Smooth muscle cell (in vitro differentiated cells): ENCODE results near the gene TIGD6. TPM values are rescaled to one million over a fixed set of nuclear protein-coding genes. Genes with fewer than 3 reads are reported as not detected.
A peak's percentile ranks its signal among the peaks of the same experiment; 100 is the strongest.

Experiments
- DNase-seq: peaks from one replicate; lab custom pipeline; 2025; ENCODE audit not compliant: unreplicated experiment; lab: John Stamatoyannopoulos, UW
- H2AFZ ChIP-seq: fragments of 200-600 bp; sonication (generic); 2 replicates; pipeline ENCODE4 v1.6.0; 2016; ENCODE audit warnings: antibody characterized with exemption, low read depth, mild to moderate bottlenecking
- H3F3A ChIP-seq: fragments of 200-600 bp; sonication (generic); 2 replicates; pipeline ENCODE4 v1.6.0; 2017; ENCODE audit warnings: antibody characterized with exemption, low read depth
- H3K27ac ChIP-seq: fragments of 200-600 bp; sonication (generic); 2 replicates; pipeline ENCODE4 v1.5.1; 2016; ENCODE audit warnings: low read depth, mild to moderate bottlenecking
- H3K27me3 ChIP-seq: fragments of 200-600 bp; sonication (generic); 2 replicates; pipeline ENCODE4 v1.6.1; 2016; ENCODE audit warnings: low read depth, mild to moderate bottlenecking
- H3K36me3 ChIP-seq: fragments of 200-600 bp; sonication (generic); 2 replicates; pipeline ENCODE4 v1.5.1; 2016; ENCODE audit warnings: low read depth
- H3K4me1 ChIP-seq: fragments of 200-600 bp; sonication (generic); 2 replicates; pipeline ENCODE4 v1.5.1; 2016; ENCODE audit warnings: low read depth
- H3K4me2 ChIP-seq: fragments of 200-600 bp; sonication (generic); 2 replicates; pipeline ENCODE4 v1.6.0; 2016; ENCODE audit warnings: mild to moderate bottlenecking
- H3K4me3 ChIP-seq: fragments of 200-600 bp; sonication (generic); 2 replicates; pipeline ENCODE4 v1.5.1; 2016; ENCODE audit warnings: mild to moderate bottlenecking
- H3K79me2 ChIP-seq: fragments of 200-600 bp; sonication (generic); 2 replicates; pipeline ENCODE4 v1.6.0; 2016; ENCODE audit warnings: low read depth, mild to moderate bottlenecking
- H3K9ac ChIP-seq: fragments of 200-600 bp; sonication (generic); 2 replicates; pipeline ENCODE4 v1.6.0; 2016; ENCODE audit warnings: low read depth
- H3K9me3 ChIP-seq: fragments of 200-600 bp; sonication (generic); replicated peaks from 2 replicates; pipeline ENCODE4 v1.5.1; 2016; ENCODE audit warnings: low read depth
- H4K20me1 ChIP-seq: fragments of 200-600 bp; sonication (generic); 2 replicates; pipeline ENCODE4 v1.6.0; 2016; ENCODE audit warnings: low read depth
- WGBS: methylation state at CpG from one replicate; pipeline ENCODE4 v1.1.7; 2016; ENCODE audit warnings: low lambda C conversion rate; 5-methylcytosine and 5-hydroxymethylcytosine counted together
- polyA plus RNA-seq: library from polyadenylated mRNA; unstranded; fragments of >200 nt; fragmentation: Nextera tagmentation; extraction: Ambion mirVana; gene quantifications from 2 replicates; pipeline ENCODE4 v1.2.1, GENCODE V29; 2016
- total RNA-seq: library from RNA; depleted of rRNA; stranded (reverse); fragments of >200 nt; gene quantifications from 2 replicates; pipeline ENCODE4 v1.2.3, GENCODE V29; 2014
- TF ChIP-seq, protein P1 (sequence below): fragments of 200-600 bp; sonication (generic); IDR thresholded peaks from 2 replicates; pipeline ENCODE4 v1.5.1; 2017; ENCODE audit warnings: borderline replicate concordance, mild to moderate bottlenecking, antibody characterized with exemption; ENCODE audit not compliant: insufficient read depth, poor library complexity, severe bottlenecking

TIGD6 gene
- total and polyA plus RNA-seq, 2 experiments from 2014 or later, result 3.6 to 5.1 TPM

DNA sequence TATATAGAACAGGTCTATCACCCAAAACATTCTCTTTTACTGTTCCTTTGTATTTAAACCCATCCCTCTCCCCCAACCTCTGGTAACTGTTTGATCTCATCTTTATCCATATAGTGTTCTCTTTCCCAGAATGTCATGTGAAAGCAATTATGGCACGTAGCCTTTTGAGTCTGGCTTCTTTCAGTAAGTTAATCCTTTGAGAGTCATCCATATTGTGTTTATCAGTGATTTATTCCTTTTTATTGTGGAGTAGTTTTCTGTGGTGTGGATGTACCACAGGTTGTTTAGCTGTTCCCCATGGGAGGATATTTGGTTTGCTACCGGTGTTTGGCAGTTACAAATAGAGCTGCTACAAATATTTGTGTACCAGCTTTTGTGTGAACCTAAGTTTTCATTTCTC is 38.1 kb upstream of the TIGD6 start:
- Histone ChIP-seq H3F3A (peaks cover 28% of the 10 kb centered on the region), H3K9me3 (no peaks in the 10 kb centered on the region), H3K27me3 (no peaks in the 10 kb centered on the region), H3K27ac (no peak overlapping the region), H3K4me2 (no peak overlapping the region), H4K20me1 (no peaks in the 10 kb centered on the region), H3K4me3 (no peak overlapping the region), H3K9ac (no peak overlapping the region), H2AFZ (no peak overlapping the region), H3K79me2 (peaks cover 5% of the 10 kb centered on the region), H3K36me3 (peaks cover 19% of the 10 kb centered on the region), H3K4me1 (peaks cover 7% of the 10 kb centered on the region)
- TF ChIP-seq, protein P1, sequence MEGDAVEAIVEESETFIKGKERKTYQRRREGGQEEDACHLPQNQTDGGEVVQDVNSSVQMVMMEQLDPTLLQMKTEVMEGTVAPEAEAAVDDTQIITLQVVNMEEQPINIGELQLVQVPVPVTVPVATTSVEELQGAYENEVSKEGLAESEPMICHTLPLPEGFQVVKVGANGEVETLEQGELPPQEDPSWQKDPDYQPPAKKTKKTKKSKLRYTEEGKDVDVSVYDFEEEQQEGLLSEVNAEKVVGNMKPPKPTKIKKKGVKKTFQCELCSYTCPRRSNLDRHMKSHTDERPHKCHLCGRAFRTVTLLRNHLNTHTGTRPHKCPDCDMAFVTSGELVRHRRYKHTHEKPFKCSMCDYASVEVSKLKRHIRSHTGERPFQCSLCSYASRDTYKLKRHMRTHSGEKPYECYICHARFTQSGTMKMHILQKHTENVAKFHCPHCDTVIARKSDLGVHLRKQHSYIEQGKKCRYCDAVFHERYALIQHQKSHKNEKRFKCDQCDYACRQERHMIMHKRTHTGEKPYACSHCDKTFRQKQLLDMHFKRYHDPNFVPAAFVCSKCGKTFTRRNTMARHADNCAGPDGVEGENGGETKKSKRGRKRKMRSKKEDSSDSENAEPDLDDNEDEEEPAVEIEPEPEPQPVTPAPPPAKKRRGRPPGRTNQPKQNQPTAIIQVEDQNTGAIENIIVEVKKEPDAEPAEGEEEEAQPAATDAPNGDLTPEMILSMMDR, result no peak
- WGBS, result 66% methylated on average over 2 of the region's 2 CpGs
- no peak for DNase-seq

GRCh38 chr5:150036513-150036912 is 36.1 kb upstream of the TIGD6 start:
- Histone ChIP-seq H3K27ac (peak overlapping the region; percentile 90), H3K79me2 (peaks cover 5% of the 10 kb centered on the region), H3K4me2 (peak overlapping the region; percentile 58), H4K20me1 (no peaks in the 10 kb centered on the region), H3K4me3 (no peak overlapping the region), H3K9ac (no peak overlapping the region), H3K36me3 (peaks cover 14% of the 10 kb centered on the region), H3F3A (peaks cover 27% of the 10 kb centered on the region), H3K9me3 (no peaks in the 10 kb centered on the region), H3K27me3 (no peaks in the 10 kb centered on the region), H2AFZ (no peak overlapping the region), H3K4me1 (peaks cover 7% of the 10 kb centered on the region)
- DNase-seq, result no peak
- 1% methylated on average over 9 of the region's 9 CpGs for WGBS
- TF ChIP-seq, protein P1, result no peak

- H3F3A ChIP-seq, result peaks cover 27% of the 10 kb centered on the region
- peaks cover 11% of the 10 kb centered on the region for H3K36me3 ChIP-seq
- DNase-seq, result no peak
- no peaks in the 10 kb centered on the region for H4K20me1 ChIP-seq
- TF ChIP-seq, protein P1, result no peak
- no peak overlapping the region for H3K4me3 ChIP-seq
- no peak overlapping the region for H3K9ac ChIP-seq
- peak overlapping the region; percentile 90 for H3K27ac ChIP-seq
- no peaks in the 10 kb centered on the region for H3K9me3 ChIP-seq
- H2AFZ ChIP-seq, result no peak overlapping the region
- no peak overlapping the region for H3K4me2 ChIP-seq
- H3K4me1 ChIP-seq, result peaks cover 7% of the 10 kb centered on the region
- H3K27me3 ChIP-seq, result no peaks in the 10 kb centered on the region
- WGBS, result 94% methylated on average over 7 of the region's 7 CpGs
- H3K79me2 ChIP-seq, result peaks cover 5% of the 10 kb centered on the region
Measured at GRCh38 chr5:150035139-150035895, 34.9 kb upstream of the TIGD6 start.

DNA sequence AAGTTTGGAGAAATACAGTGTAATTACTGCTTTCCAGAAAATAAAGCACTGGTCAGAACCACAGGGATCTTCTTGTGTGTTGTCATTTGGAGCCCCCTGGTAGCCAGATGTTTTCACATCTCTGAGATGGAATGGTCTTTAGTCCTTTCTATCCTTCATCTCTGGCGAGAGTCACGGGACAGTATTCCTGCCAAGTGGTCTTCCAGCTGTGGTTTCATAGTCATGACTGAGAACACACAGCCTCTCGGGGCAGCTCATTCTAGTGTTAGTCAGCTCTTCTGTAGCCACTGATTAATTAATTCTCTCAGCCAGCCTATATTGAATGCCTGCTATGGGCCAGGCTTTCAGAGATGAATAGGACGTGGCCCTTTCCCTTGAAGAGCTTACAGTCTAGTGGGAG is 34.2 kb upstream of the TIGD6 start:
- Histone ChIP-seq H3K36me3 (peaks cover 11% of the 10 kb centered on the region), H3K9me3 (no peaks in the 10 kb centered on the region), H3F3A (peaks cover 27% of the 10 kb centered on the region), H3K9ac (no peak overlapping the region), H2AFZ (no peak overlapping the region), H3K4me1 (peaks cover 7% of the 10 kb centered on the region), H3K4me2 (no peak overlapping the region), H3K79me2 (no peaks in the 10 kb centered on the region), H3K27ac (peak overlapping the region; percentile 90), H4K20me1 (no peaks in the 10 kb centered on the region), H3K27me3 (no peaks in the 10 kb centered on the region), H3K4me3 (no peak overlapping the region)
- no peak for DNase-seq
- TF ChIP-seq, protein P1, result no peak
- WGBS, result 57% methylated on average over 4 of the region's 4 CpGs
